Thymus (tissue), 11 donors: ENCODE results near the gene SATB2. TPM values are rescaled to one million over a fixed set of nuclear protein-coding genes. Genes with fewer than 3 reads are reported as not detected.

Experiments used
- DNase-seq, 9 donors: peaks; one replicate each; pipeline ENCODE4 v3.0.0-alpha.2; 2013; ENCODE audit warnings: low spot score in 9 of 9, low read depth in 6 of 9, missing footprints in 1 of 9
- H3K27ac ChIP-seq, 2 donors: one replicate each; pipeline ENCODE4 v1.5.1; 2013; ENCODE audit warnings: control low read depth in 1 of 2, low read depth in 1 of 2, low read length in 1 of 2, mild to moderate bottlenecking in 1 of 2, moderate library complexity in 1 of 2
- H3K27me3 ChIP-seq, 2 donors: one replicate each; pipeline ENCODE4 v1.5.1; 2013; ENCODE audit warnings: low read length in 1 of 2; ENCODE audit not compliant: control insufficient read depth in 2 of 2, insufficient read depth in 1 of 2
- H3K36me3 ChIP-seq, 2 donors: one replicate each; pipeline ENCODE4 v1.5.1; 2013; ENCODE audit warnings: low read length in 1 of 2, mild to moderate bottlenecking in 1 of 2, moderate library complexity in 1 of 2; ENCODE audit not compliant: control insufficient read depth in 2 of 2, insufficient read depth in 2 of 2
- H3K4me1 ChIP-seq, 2 donors: one replicate each; pipeline ENCODE4 v1.5.1; 2013; ENCODE audit warnings: low read length in 2 of 2; ENCODE audit not compliant: control insufficient read depth in 2 of 2, insufficient read depth in 2 of 2
- H3K4me3 ChIP-seq, 2 donors: one replicate each; pipeline ENCODE4 v1.5.1; 2013; ENCODE audit warnings: low read length in 2 of 2, control low read depth in 1 of 2, mild to moderate bottlenecking in 1 of 2
- H3K9me3 ChIP-seq, 2 donors: one replicate each; pipeline ENCODE4 v1.5.1; 2013; ENCODE audit warnings: low read length in 1 of 2, mild to moderate bottlenecking in 1 of 2; ENCODE audit not compliant: control insufficient read depth in 2 of 2, insufficient read depth in 1 of 2
- WGBS: extraction: QIAGEN DNeasy Blood & Tissue Kit; methylation state at CpG from one replicate; pipeline ENCODE4 v1.1.7; 2013; 5-methylcytosine and 5-hydroxymethylcytosine counted together
- polyA plus RNA-seq: library from polyadenylated mRNA; stranded (reverse); fragments of 200-250 nt; gene quantifications from one replicate; pipeline ENCODE4 v1.2.3, GENCODE V29; 2013
- total RNA-seq: library from RNA; stranded (reverse); fragments of 120-200 nt; gene quantifications from one replicate; pipeline ENCODE4 v1.2.4, GENCODE V29; 2013
- donor health status: healthy.

SATB2 gene
- total and polyA plus RNA-seq, 2 donors, result 0.38 to 0.73 TPM

GRCh38 chr2:199467066-199467822 is 9.5 kb upstream of the SATB2 start:
- Histone ChIP-seq H3K36me3 (no peaks in the 10 kb centered on the region), H3K9me3 (peaks cover 0 to 15% of the 10 kb centered on the region in 2 donors), H3K4me3 (no peak overlapping the region), H3K27ac (no peak overlapping the region), H3K27me3 (peaks cover 88 to 100% of the 10 kb centered on the region in 2 donors), H3K4me1 (peaks cover 5 to 14% of the 10 kb centered on the region in 2 donors)
- WGBS, result 11% methylated on average over 23 of the region's 23 CpGs
- no peak for DNase-seq

- WGBS, result 11% methylated on average over 6 of the region's 6 CpGs
- Histone ChIP-seq H3K36me3 (no peaks in the 10 kb centered on the region), H3K27me3 (peaks cover 89 to 100% of the 10 kb centered on the region in 2 donors), H3K9me3 (peaks cover 0 to 21% of the 10 kb centered on the region in 2 donors), H3K4me3 (no peak overlapping the region), H3K27ac (no peak overlapping the region), H3K4me1 (peaks cover 5 to 14% of the 10 kb centered on the region in 2 donors)
- no peak for DNase-seq
These were observed 8.9 kb upstream of the SATB2 start for GRCh38 chr2:199466692-199467065.

GRCh38 chr2:199465988-199466691 is 8.4 kb upstream of the SATB2 start:
- H3K27me3 ChIP-seq, result peaks cover 86 to 100% of the 10 kb centered on the region in 2 donors
- no peak for DNase-seq
- H3K36me3 ChIP-seq, result no peaks in the 10 kb centered on the region
- no peak overlapping the region for H3K27ac ChIP-seq
- H3K4me1 ChIP-seq, result peaks cover 5 to 12% of the 10 kb centered on the region in 2 donors
- peaks cover 0 to 17% of the 10 kb centered on the region in 2 donors for H3K9me3 ChIP-seq
- no peak overlapping the region for H3K4me3 ChIP-seq
- 22% methylated on average over 11 of the region's 11 CpGs for WGBS

- peaks cover 80 to 100% of the 10 kb centered on the region in 2 donors for H3K27me3 ChIP-seq
- DNase-seq, result no peak
- H3K27ac ChIP-seq, result no peak overlapping the region
- no peaks in the 10 kb centered on the region for H3K36me3 ChIP-seq
- 12% methylated on average over 5 of the region's 5 CpGs for WGBS
- peaks cover 0 to 17% of the 10 kb centered on the region in 2 donors for H3K9me3 ChIP-seq
- H3K4me1 ChIP-seq, result peaks cover 5 to 12% of the 10 kb centered on the region in 2 donors
- H3K4me3 ChIP-seq, result no peak overlapping the region
These were observed 7.7 kb upstream of the SATB2 start for GRCh38 chr2:199465390-199465789.

- WGBS, result 6% methylated on average over 46 of the region's 46 CpGs
These were observed 7.0 kb upstream of the SATB2 start for GRCh38 chr2:199464606-199465352.

GRCh38 chr2:199463708-199464605 is 6.2 kb upstream of the SATB2 start:
- DNase-seq, result no peak
- Histone ChIP-seq H3K4me1 (peaks cover 5 to 20% of the 10 kb centered on the region in 2 donors), H3K4me3 (peak overlapping the region in 1 of 2 donors; percentile 44), H3K36me3 (no peaks in the 10 kb centered on the region), H3K27ac (no peak overlapping the region), H3K27me3 (peaks cover 82 to 100% of the 10 kb centered on the region in 2 donors), H3K9me3 (peaks cover 0 to 24% of the 10 kb centered on the region in 2 donors)
- WGBS, result 5% methylated on average over 64 of the region's 64 CpGs

More at GRCh38 chr2:199464606-199465352, 7.0 kb upstream of the SATB2 start:
- Histone ChIP-seq H3K36me3 (no peaks in the 10 kb centered on the region), H3K27ac (no peak overlapping the region), H3K27me3 (peaks cover 82 to 100% of the 10 kb centered on the region in 2 donors), H3K4me3 (no peak overlapping the region), H3K4me1 (peaks cover 5 to 16% of the 10 kb centered on the region in 2 donors), H3K9me3 (peaks cover 0 to 20% of the 10 kb centered on the region in 2 donors)
- no peak for DNase-seq

GRCh38 chr2:199462956-199463692 is 5.4 kb upstream of the SATB2 start:
- DNase-seq, result peak in 3 of 9 donors; percentile 32 to 61 (median 58)
- Histone ChIP-seq H3K4me3 (peak overlapping the region in 1 of 2 donors; percentile 44), H3K27me3 (peaks cover 82 to 100% of the 10 kb centered on the region in 2 donors), H3K27ac (no peak overlapping the region), H3K4me1 (peaks cover 5 to 20% of the 10 kb centered on the region in 2 donors), H3K9me3 (peaks cover 0 to 24% of the 10 kb centered on the region in 2 donors), H3K36me3 (no peaks in the 10 kb centered on the region)
- WGBS, result 2% methylated on average over 63 of the region's 63 CpGs
